OCI-M2 (cell line): ENCODE data around the gene ZFP62.

ENCODE experiments used
- DNase-seq: peaks from one replicate; lab custom pipeline; 2025; ENCODE audit not compliant: unreplicated experiment; lab: John Stamatoyannopoulos, UW

ZFP62 gene

DNA sequence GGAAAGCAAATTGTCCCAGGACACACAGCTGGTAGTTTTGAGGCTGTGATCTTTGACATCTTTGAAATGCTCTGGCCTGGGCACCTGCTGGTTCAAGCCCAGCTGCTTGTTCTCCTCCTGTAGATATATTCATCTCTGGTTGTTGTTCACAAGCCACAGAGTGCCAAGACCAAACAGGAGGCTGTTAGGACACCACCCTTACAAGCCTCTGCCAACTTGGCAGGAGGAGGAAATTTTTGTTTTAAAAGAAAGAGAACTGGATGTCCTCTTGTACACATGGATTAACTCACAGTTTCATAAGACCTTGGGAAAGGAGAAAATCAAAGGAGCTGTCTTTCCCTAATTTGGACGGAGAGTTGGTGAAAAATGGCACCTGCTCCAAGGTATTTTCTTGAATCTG is 8.5 kb upstream of the ZFP62 start:
- no peak for DNase-seq

DNA sequence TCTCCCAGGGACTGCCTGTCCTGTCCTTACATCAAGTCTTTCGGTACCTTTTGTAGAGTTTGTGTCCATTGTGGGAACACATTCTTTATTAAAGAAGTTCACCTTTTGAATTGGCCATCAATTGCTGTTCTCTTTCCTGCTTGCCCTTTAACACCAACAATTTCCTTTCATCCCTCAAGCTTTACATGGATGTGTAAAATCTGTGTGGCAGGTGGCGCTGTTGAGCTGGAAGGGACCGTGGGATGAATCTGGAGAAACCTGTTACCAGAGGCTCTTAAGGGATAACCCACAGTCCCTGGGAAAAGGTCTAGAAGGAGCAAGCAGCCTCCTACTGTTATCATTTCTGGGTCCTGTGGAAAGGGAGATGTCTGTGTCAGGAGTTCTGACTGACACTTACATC is 7.9 kb upstream of the ZFP62 start:
- peak; percentile 3 for DNase-seq

DNA sequence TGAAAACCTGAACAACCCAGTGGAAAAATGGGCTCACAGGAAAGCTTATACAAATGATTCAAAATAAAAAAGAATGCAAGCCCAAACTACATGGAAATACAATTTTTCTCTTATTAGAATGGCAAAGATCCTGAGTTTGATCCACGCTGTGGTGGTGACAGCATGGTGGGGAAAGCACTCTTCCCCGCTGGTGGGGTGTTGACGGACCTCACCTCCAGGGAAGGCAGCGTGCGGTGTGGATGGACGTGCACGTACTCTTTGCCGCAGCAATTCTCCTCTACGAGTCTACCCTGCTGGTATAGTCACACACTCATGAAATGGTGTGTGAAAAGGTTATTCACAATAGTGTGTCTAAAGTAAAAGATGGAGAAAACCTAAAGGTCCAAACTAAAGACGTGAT is 5.9 kb upstream of the ZFP62 start:
- no peak for DNase-seq

DNA sequence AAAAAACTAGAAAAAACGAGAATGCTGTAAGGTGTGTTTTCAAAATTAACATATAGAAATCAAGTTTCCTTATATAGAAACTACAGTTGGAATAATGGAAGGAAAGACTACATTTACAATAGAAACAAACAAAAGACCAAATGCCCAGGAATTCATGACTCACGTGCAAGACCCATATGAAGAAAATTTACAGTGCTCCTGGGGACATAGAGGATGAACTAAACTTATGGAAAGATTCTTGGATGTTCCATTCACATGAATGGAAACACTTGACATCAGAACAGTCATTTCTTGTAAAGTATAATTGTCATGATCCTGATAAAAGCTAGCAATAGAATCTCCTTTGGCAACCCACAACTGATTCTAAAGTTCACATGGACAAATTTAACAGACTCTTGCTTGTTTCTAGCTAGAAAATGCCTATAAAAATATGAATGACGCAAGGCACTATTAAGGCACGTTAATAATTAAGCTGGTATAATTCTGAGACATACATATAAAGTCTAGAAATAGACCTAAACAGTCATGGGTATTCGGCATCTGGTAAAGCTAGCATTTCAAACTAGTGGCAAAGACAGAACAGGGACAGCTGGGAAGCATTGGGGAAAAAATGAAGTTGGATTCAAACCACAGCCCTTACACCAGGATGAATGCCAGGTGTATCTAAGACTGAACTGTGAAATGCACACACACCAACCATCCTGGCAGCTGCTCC is 5.1 kb upstream of the ZFP62 start:
- no peak for DNase-seq

DNA sequence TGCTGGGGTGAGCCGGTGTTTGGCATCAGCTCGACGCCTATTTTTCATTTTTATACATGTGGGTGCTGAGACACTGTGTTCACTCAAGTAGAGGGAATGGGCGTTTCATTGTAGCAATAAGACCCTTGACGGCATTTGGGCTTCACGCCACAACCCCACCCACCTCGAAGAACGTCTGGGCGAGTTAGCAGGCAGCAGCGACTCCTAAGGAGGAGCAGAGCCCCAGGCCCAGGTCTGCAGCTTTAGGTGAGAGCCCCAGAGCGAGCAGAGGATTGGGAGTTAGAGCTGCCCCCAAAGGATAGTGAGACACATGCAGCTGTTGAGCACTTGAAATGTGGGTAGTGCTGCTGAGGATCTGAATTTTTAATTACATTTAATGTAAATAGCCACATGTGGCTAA is 1.6 kb upstream of the ZFP62 start:
- no peak for DNase-seq

DNA sequence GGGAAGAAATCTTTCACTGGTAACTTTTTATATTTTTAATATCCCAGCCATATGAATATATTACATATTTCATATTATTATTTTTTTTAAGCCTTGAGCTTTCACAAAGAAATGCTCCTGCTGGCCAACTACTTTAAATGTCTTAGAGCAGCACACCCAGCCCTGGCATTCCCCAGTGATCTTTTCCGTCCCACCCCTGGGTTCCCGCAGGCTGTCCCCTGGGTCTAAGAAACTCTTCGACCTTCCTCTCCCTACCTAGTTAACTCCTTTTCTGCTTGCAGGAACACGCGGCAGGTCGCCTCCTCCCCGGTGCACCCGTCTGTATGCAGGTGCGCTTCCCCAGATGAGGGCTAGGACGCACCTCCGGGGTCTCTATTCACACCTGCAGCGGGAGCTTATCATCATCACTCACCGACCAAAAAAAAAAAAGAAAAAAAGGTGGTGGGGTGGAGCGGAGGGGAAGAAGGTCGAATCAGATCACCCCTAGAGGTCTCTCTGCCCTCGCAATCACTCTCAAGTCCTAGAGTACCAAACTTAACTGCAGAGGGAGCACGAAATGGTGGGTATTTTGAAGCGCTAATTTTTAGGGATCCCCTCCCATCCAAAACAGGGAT is 696 bp downstream of the ZFP62 start:
- no peak for DNase-seq

DNA sequence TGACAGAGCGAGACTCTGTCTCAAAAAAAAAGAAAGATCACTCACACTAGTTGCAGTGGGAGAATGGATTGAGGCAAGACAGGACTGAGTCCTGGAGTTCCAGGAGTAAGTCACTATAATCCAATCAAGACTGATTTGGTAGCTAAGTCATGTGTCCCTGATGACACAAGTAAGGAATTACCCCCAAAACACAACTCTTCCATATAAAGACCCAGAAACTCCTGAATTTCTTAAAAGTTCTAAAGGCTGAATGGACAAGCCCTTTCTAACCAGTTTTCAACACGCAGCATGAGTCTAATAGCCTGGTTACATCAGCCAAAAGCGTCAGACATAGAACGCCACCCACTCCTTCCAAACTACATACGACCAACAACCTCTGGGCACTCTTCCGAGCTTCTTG is 2.5 kb downstream of the ZFP62 start:
- DNase-seq = no peak

DNA sequence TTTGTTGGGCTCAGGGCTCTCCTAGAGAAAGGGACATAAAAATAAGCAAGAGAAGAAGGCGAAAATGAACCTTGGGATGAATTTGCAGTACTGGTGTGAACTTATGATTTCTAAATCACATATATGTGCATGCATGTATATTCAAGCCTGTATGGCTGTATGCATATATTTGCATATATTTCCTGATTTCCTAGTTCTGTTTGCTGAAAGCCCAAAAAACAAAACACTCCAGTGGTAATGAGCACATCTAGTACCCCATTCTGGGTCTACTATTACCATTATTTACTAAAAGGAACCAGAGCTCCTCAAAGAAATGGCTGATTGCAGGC is 7.3 kb downstream of the ZFP62 start:
- DNase-seq = no peak

DNA sequence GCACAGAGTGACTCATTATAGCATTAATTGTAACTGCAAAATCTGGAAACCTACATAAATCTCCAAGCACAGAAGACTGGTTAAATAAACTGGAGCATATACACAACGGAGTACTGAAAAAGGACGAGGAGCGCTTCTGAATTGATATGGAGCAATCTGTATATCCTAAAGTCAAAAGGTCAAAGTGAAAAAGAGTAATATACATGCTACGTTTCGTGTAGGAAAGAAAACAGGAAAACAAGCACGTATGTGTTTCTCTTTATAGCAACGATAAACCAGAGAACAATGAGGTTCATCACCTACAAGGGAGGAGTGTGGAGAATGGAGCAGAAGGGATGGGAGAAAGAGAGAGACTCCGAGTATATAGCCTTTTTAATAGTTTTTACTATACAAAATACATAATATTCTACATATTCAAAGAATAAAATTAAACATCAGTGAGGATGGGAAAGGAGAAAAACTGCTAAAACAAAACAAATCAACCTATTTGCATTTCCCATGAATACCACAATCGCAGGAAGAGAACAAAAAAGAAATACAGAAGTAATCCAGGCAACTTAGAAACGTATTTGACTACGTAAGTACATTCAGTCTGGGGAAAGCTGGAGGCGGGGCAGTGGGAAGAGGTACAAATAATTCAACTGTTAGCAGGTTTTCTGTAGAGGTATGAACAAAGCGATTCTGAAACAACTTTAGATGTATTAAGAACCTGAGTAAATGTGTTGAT is 7.8 kb downstream of the ZFP62 start:
- DNase-seq = no peak

DNA sequence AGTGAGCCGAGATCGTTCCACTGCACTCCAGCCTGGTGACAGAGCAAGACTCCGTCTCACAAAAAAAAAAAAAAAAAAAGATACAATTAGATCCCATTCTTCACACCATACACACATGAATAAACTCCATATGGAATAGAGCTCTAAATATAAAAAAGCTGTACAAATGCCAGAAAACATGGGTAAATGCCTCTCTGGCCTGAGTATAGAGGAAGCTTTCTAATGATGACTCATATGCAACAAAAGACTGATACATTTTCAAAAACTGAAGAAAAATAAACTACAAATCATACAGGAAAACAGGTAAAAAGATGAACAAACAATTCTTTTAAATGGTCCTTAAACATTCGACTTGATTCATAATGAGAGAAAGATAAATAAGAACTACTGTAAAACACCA is 8.6 kb downstream of the ZFP62 start:
- DNase-seq = no peak

DNA sequence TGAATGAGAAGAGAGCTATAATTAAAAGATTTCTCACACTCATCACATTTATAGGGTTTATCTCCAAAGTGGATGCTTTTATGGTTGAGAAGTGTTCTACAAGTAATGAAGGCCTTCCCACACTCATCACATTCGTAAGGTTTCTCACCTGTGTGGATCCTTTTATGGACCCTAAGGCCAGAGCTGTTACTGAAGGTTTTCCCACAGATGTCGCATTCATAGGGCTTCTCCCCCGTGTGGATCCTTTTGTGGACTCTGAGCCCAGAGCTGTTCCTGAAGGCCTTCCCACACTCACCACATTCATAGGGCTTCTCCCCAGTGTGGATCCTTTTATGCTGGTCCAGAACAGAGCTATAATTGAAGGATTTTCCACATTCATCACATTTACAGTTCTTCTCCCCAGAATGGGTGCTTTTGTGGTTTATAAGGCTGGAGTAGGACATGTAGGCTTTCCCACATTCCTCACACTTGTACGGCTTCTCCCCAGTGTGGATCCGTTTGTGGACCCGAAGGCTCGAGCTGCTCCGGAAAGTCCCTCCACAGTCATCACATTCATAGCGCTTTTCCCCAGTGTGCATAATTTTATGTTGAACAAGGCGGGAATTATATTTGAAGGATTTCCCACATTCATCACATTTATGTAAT is 10.5 kb downstream of the ZFP62 start:
- no peak for DNase-seq

DNA sequence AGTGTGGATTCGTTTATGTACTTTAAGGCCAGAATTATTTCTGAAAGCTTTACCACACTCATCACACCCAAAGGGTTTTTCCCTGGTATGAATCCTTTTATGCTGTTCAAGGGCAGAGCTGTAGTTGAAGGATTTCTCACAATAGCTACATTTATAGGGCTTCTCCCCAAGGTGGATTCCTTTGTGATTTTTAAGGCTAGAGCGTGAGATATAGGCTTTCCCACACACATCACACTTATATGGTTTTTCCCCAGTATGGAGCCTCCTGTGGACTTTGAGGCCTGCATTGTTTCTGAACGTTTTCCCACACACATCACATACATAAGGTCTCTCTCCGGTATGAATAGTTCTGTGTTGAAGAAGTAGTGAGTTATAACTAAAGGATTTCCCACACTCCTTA is 11.2 kb downstream of the ZFP62 start:
- DNase-seq = no peak

DNA sequence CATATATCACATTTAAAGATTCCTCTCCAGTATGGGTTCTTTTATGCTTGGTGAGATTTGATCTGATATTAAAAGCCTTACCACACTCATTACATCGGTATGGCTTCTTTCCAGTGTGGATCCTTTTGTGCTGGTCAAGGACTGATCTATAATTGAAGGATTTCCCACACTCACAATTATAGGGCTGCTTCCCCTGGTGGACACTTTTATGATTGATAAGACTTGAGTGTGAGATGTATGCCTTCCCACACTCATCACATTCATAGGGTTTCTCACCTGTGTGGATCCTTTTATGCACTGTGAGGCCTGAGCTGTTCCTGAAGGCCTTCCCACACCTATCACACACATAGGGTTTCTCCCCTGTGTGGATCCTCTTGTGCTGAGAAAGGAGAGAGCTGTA is 12.2 kb downstream of the ZFP62 start:
- no peak for DNase-seq

DNA sequence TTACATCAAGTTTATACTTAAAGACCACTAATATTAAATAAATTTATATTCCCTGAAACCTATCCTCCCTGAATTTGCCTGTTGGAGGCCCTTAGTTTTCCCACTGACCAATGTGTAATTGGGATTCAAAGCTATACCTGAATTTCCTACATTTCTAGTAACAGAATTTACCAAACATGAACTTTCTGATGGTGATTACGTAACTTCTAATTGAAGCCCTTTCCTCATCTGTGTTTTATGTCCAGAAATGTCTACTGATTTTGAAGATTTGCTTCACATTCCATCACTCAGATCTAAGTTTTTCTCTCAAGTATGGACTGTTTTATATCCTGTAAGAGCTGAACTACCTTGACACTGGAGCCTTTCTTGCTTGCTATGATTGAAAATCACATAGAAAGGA is 12.8 kb downstream of the ZFP62 start:
- DNase-seq = no peak

DNA sequence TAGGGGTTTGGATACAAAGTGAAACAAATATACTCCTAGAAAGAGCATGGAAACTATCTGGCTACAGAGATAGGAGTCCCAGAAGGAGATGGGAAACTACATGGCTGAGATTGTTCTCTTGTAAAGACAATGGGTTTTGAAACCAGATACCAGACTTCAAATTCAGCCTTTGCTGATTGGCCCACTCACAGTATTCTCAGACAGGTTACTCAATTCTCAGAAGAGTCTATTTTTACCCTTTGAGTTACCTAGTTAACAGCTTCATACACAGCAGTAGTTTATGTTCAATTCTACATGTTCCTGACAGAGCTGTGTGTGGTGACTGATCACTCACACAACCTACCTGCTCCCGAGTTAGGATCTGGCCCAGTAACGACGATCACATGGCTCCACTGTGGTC is 14.1 kb downstream of the ZFP62 start:
- no peak for DNase-seq

DNA sequence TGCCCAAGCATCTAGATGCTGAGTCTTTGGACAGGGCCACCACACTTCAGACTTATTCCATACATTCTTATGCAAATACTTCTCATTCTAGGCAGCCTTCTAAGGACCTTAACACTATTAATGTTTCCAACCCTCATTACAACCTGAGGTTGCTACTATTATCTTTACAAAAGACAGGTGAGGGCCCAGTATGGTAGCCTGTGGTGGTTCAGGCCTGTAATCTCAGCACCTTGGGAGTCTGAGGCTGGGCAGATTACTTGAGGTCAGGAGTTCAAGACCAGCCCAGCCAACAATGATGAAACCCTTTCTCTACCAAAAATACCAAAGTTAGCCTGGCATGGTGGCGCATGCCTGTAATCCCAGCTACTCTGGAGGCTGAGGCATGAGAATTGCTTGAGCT is 16.2 kb downstream of the ZFP62 start:
- DNase-seq = no peak

DNA sequence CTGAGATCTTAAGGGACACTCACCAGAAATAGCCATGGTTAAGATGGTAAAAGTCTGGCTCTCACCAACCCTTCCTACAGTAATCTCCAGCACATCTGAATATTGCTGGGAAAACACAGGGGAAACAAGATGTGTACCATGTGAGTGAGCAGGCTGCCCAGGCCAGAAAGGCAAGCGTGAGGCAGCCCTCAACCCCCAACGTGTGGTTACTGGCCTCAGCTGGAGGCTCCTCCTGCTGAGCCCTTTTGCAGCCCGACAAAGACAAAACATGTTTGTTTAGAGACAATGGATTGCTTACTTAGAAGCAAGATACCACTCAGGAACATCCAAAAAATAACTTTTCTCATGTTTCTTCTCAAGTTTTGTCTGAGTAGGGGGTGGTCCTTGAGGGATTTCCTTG is 16.6 kb downstream of the ZFP62 start:
- no peak for DNase-seq

DNA sequence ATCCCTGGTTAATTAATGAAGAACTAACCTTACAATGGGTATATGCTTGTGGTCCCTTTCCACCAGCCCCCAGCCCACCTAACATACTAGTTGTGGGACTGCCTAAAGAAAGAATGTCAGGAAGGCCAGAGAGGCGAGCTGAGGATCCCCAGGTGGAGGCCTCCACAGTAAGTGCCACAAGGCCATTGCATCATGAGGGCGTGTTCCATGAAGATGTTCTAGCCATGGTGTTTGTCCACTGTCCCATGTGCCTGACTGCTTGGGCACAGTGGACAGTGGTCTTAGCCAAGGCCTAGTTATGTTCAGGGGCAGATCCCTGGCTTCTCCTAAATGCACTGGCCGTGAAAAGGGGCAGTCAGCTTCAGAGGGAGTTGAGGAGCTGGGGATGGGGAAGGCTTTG is 21.1 kb downstream of the ZFP62 start:
- DNase-seq = no peak

DNA sequence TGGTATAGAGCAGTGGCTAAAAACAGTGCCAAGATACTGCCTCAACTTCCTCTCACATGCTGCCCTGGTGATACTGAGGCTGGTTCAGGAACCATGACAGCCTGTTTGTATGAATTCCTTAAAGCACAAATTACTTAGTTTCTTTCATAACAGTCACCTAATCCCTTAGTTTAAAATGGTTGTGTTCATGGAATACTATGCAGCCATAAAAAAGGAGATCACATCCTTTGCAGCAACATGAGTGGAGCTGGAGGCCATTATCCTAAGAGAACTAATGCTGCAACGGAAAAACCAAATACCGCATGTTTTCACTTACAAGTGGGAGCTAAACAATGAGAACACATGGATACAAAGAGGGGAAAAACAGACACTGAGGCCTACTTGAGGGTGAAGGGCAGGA is 21.8 kb downstream of the ZFP62 start:
- no peak for DNase-seq

DNA sequence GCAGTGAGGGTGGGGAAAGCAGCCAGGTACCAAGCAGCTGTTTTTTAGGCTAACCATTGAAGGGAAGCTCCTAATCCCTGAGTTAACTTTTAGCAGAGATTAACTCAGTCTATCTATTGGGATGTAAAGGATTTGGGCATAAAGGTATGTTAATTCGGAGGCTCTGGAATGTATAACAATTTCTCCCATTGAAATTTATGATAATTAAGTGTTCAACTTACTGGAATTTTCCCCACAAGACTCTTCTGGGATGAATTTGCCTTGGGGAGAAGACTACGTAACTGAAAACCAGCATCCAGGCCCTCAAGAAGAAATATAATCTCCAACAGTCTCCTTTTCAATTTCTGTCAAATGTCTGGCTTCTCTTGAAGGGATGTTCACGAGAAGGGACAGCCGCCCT is 23.6 kb downstream of the ZFP62 start:
- no peak for DNase-seq

DNA sequence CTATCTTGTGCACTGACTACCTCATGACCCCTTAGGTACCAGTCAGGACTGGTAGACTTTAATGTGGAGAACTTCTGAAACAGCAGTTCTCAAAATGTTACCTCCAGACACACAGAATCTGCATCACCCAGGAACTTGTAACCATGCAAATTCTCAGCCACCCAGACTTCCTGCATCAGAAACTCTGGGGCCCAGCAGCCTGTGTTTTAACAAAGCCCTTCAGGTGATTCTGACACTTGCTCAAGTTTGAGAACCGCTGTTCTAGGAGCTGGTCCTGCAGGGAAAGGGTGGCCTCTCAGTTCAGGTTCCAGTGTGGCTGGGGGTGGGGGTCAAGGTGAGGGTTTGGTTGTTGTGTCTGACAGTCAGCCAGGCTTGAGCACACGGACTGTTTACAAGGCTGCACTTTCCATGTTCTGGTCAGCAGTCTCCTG is 28.4 kb downstream of the ZFP62 start:
- no peak for DNase-seq
